NB4 (cell line): ENCODE results near the gene NCOA3.

Experiments used
- POLR2A ChIP-seq: IDR thresholded peaks from 2 replicates; pipeline ENCODE4 v1.6.1; 2011; ENCODE audit warnings: mild to moderate bottlenecking; ENCODE audit not compliant: insufficient read length; ENCODE audit errors: extremely low read depth
- TF ChIP-seq, protein P1 (sequence below): IDR thresholded peaks from one replicate; pipeline ENCODE4 v1.5.1; 2012; ENCODE audit warnings: low read depth, low read length

DNA sequence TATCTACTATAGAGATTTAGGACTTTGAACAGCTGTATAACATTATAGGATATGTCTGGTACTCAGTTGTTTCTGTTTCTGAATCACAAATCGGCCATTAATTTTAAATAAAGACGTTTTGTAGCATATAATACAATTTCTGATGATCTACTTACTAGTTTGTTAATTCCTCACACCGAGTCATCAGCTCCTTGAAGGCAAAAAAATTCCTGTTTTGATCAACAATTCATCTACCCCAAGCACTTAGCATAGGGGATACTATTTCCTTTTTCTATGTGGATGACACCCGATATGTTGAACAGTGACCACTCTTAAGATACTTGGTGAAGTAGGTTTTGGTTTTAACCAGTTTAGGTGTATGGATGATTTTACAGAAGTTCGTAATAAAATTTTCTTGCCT is 107.3 kb downstream of the NCOA3 start:
- no peak for TF ChIP-seq POLR2A
- TF ChIP-seq, protein P1, sequence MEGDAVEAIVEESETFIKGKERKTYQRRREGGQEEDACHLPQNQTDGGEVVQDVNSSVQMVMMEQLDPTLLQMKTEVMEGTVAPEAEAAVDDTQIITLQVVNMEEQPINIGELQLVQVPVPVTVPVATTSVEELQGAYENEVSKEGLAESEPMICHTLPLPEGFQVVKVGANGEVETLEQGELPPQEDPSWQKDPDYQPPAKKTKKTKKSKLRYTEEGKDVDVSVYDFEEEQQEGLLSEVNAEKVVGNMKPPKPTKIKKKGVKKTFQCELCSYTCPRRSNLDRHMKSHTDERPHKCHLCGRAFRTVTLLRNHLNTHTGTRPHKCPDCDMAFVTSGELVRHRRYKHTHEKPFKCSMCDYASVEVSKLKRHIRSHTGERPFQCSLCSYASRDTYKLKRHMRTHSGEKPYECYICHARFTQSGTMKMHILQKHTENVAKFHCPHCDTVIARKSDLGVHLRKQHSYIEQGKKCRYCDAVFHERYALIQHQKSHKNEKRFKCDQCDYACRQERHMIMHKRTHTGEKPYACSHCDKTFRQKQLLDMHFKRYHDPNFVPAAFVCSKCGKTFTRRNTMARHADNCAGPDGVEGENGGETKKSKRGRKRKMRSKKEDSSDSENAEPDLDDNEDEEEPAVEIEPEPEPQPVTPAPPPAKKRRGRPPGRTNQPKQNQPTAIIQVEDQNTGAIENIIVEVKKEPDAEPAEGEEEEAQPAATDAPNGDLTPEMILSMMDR = no peak
